Measurements from ENCODE around the gene KLHL29. TPM values are rescaled to one million over a fixed set of nuclear protein-coding genes. Genes with fewer than 3 reads are reported as not detected.
A peak's percentile ranks its signal among the peaks of the same experiment; 100 is the strongest.

KLHL29 gene
- total RNA-seq, 1 donor from 2014 or later, result 8.4 TPM

- Mint-ChIP-seq H3K9me3 (peaks cover 4% of the 10 kb centered on the region), H3K27ac (ENCODE audit: unreplicated experiment) (no peak overlapping the region), H3K4me1 (peaks cover 43% of the 10 kb centered on the region), H3K27me3 (ENCODE audit: low read depth) (no peaks in the 10 kb centered on the region), H3K36me3 (ENCODE audit: low read depth) (no peaks in the 10 kb centered on the region), H3K4me3 (no peak overlapping the region)
- TF ChIP-seq, protein P1, sequence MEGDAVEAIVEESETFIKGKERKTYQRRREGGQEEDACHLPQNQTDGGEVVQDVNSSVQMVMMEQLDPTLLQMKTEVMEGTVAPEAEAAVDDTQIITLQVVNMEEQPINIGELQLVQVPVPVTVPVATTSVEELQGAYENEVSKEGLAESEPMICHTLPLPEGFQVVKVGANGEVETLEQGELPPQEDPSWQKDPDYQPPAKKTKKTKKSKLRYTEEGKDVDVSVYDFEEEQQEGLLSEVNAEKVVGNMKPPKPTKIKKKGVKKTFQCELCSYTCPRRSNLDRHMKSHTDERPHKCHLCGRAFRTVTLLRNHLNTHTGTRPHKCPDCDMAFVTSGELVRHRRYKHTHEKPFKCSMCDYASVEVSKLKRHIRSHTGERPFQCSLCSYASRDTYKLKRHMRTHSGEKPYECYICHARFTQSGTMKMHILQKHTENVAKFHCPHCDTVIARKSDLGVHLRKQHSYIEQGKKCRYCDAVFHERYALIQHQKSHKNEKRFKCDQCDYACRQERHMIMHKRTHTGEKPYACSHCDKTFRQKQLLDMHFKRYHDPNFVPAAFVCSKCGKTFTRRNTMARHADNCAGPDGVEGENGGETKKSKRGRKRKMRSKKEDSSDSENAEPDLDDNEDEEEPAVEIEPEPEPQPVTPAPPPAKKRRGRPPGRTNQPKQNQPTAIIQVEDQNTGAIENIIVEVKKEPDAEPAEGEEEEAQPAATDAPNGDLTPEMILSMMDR (conservative IDR thresholded peaks at IDR 0.05), result no peak
- DNase-seq (ENCODE audit: low read depth, low spot score), result no peak
Observed at GRCh38 chr2:23624915-23625314, 239.9 kb downstream of the KLHL29 start.

- Mint-ChIP-seq H3K9me3 (peaks cover 4% of the 10 kb centered on the region), H3K27me3 (ENCODE audit: low read depth) (no peaks in the 10 kb centered on the region), H3K4me1 (peaks cover 38% of the 10 kb centered on the region), H3K4me3 (no peak overlapping the region), H3K36me3 (ENCODE audit: low read depth) (no peaks in the 10 kb centered on the region), H3K27ac (ENCODE audit: unreplicated experiment) (no peak overlapping the region)
- TF ChIP-seq, protein P1 (conservative IDR thresholded peaks at IDR 0.05), result no peak
- DNase-seq (ENCODE audit: low read depth, low spot score), result no peak
Observed at GRCh38 chr2:23625726-23626125, 240.7 kb downstream of the KLHL29 start.

DNA sequence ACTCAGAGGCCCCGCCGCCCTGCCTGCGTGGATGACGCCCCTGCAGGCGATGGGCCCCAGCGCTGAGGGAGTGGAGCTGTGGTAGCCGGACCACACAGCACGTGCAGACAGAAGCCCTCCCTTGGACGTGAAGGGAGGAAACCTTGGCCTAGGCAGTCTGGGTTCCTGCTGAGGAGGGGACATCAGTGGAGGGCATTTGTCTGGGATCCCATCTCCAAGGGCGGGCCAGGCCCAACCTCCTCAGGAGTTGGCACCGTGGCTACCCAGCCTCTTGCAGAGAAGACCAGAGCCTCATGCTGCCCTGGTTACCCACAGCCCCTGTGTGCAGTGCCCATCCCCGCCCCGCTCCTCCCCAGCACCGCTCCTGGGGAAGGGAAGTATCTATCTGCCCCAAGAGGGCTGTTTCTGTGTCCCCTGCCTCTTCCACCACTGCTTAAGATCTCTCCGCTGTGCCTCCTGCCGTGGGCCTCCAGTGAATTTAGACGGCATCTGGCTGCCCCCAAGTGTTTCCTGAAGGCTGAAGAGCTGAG lies 241.8 kb downstream of the KLHL29 start:
- TF ChIP-seq, protein P1 (conservative IDR thresholded peaks at IDR 0.05), result no peak
- peak overlapping the region; percentile 90 for H3K27ac Mint-ChIP-seq (ENCODE audit: unreplicated experiment)
- H3K36me3 Mint-ChIP-seq (ENCODE audit: low read depth), result no peaks in the 10 kb centered on the region
- no peak overlapping the region for H3K4me3 Mint-ChIP-seq
- peaks cover 38% of the 10 kb centered on the region for H3K4me1 Mint-ChIP-seq
- DNase-seq (ENCODE audit: low read depth, low spot score), result no peak
- no peaks in the 10 kb centered on the region for H3K27me3 Mint-ChIP-seq (ENCODE audit: low read depth)
- peaks cover 4% of the 10 kb centered on the region for H3K9me3 Mint-ChIP-seq

DNA sequence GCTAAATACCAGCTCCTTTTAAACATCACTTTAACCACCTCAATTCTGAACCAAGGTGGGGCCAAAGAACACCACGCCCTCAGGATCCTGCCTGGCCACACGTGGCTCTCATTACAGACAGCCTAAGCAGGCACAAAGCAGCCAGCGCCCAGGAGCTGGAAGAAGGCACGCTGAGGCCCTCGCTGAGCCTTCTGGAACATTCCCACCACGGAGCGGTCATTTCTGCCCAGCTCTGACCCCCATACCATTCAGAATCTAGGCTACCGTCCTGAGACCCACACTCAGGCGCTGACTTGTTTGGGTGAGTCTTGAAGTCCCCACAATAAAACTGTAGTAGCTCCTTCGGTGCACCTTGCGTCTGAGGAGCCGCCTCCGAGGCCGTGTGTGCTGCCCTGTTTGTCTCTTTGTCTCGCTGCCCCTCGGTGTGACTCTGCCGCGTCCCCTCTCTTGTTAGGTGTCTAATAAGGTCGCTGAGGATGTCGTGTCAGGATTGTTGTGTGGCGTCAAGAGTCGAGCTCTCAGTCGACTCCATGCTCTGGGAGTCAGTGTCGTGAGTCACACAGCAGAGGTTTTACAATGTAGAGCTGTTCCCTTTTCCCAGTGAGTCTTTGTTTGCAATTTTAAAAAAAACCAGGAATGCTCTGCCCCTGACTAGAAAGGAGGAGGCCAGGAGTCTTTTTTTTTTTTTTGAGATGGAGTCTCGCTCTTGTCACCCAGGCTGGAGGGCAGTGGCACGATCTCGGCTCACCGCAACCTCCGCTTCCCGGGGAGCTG lies 242.4 kb downstream of the KLHL29 start:
- no peaks in the 10 kb centered on the region for H3K36me3 Mint-ChIP-seq (ENCODE audit: low read depth)
- DNase-seq (ENCODE audit: low read depth, low spot score), result no peak
- H3K9me3 Mint-ChIP-seq, result peaks cover 4% of the 10 kb centered on the region
- H3K27me3 Mint-ChIP-seq (ENCODE audit: low read depth), result no peaks in the 10 kb centered on the region
- H3K4me1 Mint-ChIP-seq, result peaks cover 38% of the 10 kb centered on the region
- peak overlapping the region; percentile 95 for H3K27ac Mint-ChIP-seq (ENCODE audit: unreplicated experiment)
- H3K4me3 Mint-ChIP-seq, result peak overlapping the region; percentile 17
- TF ChIP-seq, protein P1 (conservative IDR thresholded peaks at IDR 0.05), result no peak

DNA sequence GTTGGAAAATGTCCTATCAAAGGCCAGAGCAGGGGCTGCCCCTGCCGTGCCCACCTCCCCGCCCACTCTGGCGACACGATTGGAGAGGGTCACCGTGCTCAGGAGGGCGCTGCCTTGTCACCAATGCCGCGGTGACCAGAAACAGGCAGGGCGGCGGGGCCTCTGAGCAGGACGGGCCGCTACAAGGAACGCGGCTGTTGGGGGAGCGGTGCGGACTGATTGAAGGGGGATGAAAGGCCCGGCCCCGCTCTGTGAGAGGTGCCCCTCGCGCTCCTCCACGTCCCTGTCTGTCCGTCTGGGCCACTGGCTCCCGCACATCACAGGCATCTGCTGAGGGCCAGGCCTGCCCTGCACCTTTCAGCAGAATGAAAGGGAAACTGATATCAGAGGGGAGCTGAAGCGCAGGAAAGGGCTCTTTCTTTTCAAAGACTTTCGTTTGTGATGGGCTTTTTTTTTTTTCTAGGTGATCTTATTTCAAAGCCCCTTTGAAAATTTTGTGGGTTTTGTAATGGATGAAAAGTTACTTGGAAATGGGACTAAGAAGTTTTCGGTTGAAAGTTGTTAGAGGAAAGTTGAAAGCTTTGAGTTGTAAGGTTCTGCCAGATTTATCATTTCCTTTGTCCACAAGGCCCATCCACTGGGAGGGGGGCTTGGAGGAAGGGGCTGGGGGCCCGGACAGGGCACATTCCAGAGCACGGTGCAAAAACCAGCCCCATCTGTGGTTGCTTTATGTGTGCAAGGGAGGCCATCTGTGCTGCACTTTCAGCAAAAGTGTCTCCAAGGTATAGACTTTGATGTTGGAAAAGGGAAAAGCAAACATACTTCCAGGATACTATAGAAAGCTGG lies 244.2 kb downstream of the KLHL29 start:
- Mint-ChIP-seq H3K4me3 (no peak overlapping the region), H3K36me3 (ENCODE audit: low read depth) (no peaks in the 10 kb centered on the region), H3K27ac (ENCODE audit: unreplicated experiment) (peak overlapping the region; percentile 96), H3K9me3 (peaks cover 4% of the 10 kb centered on the region), H3K27me3 (ENCODE audit: low read depth) (no peaks in the 10 kb centered on the region), H3K4me1 (peaks cover 38% of the 10 kb centered on the region)
- TF ChIP-seq, protein P1 (conservative IDR thresholded peaks at IDR 0.05), result no peak
- DNase-seq (ENCODE audit: low read depth, low spot score), result no peak
